ENCODE results near the gene ALPI.
"Not testable (repeated sequence)": the region's sequence is repeated elsewhere in the genome, so short reads cannot be mapped to it uniquely, and the experiment has no call there.

Gene ALPI

GRCh38 chr2:232421189-232421785, 34.7 kb upstream of the ALPI start:
- no peak for DNase-seq

DNA sequence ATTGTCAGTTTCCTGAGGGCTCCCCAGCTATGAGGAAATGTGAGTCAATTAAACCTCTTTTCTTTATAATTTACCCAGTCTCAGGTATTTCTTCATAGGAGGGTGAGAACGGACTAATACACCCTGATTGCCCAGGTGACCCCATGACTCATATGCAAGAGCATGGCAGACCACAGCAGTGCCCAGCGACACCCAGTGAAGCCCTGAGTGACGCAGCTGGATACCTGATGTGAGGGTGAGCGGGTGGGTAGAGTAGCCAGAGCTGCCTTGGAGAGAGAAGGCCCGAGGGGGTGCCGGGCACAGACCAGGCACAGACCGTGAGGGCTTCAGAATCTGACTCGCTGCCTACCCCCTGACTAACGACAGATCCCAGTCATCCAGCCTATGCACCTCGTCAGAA, 33.9 kb upstream of the ALPI start:
- no peak for DNase-seq

DNA sequence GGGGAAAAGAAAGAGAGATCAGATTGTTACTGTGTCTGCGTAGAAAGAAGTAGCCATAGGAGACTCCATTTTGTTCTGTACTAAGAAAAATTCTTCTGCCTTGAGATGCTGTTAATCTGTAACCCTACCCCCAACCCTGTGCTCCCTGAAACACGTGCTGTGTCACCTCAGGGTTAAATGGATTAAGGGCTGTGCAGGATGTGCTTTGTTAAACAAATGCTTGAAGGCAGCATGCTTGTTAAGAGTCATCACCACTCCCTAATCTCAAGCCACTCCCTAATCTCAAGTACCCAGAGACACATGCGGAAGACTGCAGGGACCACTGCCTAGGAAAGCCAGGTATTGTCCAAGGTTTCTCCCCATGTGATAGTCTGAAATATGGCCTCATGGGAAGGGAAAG, 33.0 kb upstream of the ALPI start:
- not testable (repeated sequence) for DNase-seq

- DNase-seq = not testable (repeated sequence)
Measured at GRCh38 chr2:232423407-232423806, 32.5 kb upstream of the ALPI start.

DNA sequence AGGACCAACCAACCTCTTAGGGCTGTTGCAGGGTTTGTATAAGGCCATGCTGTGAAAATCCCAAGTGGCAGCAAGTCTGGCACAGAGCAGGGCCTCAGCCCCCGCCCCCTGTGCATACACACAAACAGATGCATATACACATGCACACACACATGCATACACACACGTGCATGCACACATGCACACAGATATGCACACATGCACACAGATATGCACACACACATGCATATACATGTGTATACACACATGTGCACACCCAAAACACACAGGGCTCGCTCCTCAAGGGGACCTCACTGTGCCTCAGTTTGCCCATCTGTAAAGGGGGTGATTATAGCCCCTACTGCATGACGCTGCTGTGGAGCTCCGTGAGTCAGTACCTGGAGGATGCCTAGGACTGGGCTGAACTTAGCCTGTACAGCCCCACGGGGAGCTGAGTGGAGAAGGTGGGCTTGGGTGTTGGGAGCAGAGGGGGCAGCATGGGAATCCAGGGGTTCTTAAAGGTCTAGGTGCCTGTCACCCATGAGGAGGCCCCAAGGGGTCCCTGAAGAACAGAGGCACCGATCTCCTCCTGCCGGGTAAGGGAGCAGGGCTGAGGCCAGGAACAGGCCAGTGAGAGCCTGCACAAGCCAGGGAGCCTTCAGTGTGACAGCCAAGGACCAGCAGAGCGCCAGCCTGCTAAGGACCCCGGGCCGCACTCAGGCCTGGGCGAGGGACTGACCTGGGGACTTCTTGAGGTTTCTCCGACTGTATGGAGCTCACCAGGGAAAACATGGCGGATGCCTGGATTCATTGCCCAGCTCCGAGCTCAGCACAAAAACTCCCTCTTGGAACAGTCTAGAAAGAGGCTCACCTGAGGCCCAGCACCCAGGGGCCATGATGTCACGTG, 24.0 kb upstream of the ALPI start:
- DNase-seq = no peak

GRCh38 chr2:232432598-232433184, 23.3 kb upstream of the ALPI start:
- DNase-seq = no peak

- not testable (repeated sequence) for DNase-seq
Measured at GRCh38 chr2:232433622-232434021, 22.3 kb upstream of the ALPI start.

DNA sequence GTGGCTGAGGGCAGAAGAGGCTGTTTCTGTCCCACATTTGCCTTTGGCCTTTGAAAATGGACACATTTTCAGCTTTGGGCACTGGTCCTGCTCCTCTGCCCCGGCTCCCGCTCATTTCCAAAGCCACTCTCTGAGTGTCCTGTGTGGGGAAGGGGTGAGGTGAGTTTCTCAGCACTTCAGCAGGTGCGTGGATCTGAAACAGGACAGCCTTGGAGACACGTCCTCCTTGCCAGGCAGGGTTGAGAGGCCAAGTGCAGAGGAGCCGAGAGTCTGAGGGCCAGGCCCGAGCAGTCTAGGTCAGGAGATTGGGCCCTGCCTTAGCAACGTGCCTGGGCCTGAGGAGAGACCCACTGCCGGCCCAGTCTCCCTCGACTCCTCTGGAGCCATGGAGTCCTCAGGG, 21.9 kb upstream of the ALPI start:
- no peak for DNase-seq

GRCh38 chr2:232434563-232435374, 21.2 kb upstream of the ALPI start:
- no peak for DNase-seq

DNA sequence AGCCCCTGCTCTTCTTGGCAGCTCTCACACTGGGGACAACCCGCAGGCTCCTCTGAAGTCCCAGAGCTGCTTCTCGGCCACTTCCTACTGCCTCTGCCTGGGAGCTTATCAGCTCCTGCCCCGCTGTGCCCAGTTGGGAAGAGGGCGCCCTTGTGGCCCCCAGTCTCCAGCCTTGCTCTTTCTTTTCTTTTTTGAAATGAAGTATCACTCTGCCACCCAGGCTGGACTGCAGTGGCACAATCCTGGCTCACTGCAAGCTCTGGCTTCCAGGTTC, 20.6 kb upstream of the ALPI start:
- DNase-seq = no peak

DNA sequence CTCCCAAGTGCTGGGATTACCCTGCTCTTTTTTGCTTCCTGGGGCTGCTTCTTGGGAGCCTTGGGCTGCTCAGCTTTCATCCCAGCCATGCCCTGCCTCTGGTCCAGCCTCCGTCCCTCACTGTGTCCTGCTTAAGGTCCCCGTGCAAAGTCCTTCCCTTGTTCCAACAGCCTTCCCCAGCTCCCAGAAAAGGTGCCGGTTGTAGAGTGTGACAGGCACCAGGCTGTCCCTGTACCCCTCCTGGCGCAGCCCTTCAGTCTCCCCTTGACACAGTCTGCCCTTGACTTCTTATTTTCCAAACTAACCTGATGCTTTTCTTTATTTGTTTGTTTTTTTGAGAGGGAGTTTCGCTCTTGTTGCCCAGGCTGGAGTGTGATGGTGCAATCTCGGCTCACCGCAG, 20.1 kb upstream of the ALPI start:
- DNase-seq = no peak

DNA sequence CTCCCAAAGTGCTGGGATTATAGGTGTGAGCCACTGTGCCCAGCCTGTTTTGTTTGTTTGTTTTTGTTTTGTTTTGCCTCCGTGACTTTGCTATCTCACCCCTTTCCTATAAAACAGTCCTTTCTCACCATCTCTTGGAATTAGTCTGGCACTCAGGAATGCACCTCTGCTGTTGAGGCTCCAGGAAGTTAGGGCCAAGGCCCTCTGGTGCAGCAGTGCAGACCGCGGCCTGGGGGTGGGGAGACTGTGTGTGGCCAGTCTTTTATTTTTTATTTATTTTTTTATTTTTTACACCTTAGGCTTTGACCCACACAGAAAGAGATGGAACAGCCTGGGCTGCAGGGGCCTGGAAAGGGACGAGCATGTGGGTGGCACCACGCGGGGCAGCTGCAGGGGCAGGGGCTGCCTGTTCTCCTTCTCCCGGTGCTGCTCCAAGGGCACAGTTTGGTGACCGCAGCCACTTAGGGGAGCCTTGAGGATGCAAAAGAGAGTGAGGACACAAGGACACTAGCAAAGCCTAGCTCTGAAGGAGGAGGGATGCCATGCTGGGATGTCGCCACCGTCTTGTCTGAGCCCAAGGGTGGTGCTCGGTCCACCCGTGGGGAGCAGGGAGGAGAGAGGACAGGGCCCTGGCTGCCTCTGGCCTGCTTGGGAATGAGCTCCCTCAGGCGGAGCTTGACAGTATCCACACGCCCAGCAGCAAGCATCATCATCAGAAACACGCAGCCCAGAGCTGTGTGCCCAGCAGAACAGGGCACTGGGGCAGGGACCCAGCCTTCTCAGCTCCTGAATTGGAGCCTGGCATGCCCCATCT, 19.4 kb upstream of the ALPI start:
- no peak for DNase-seq

DNA sequence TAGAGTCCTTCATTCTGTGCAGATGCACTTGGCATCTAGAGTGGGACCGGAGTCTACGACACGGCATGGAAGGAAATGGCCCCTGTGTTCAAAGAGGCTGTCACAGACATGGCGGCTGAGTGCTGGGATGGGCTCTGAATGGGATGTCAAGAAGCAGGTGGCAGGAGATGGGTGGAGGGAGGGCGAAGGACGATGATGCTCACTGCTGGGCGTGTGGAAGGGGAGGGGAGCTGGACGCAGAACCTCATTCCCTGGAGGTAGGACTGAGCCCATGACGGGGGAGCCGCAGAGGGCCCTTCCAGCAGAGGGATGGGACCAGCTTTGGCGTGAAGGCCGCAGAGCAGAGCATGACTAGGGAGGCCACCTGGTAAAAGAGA, 18.8 kb upstream of the ALPI start:
- DNase-seq = no peak

DNA sequence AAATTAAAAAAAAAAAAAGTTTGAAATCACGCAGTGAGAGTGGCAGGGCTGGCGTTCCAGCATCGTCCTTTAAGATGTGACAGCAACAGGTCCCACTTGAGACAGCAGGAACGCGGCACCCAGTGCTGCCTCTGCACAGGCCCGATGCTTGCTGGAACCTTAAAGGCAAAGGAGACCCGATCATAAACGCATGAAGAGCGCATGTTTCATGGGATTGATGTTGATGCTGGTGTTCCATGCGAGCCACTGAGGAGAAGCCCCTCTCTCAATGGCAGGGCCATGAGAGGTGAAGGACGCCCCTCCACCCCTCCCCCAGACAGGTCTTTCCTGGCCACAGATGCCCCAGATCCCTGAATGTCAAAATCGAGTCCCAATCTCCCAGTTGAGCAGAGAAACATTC, 17.9 kb upstream of the ALPI start:
- DNase-seq = no peak

GRCh38 chr2:232438951-232439757, 16.8 kb upstream of the ALPI start:
- no peak for DNase-seq

DNA sequence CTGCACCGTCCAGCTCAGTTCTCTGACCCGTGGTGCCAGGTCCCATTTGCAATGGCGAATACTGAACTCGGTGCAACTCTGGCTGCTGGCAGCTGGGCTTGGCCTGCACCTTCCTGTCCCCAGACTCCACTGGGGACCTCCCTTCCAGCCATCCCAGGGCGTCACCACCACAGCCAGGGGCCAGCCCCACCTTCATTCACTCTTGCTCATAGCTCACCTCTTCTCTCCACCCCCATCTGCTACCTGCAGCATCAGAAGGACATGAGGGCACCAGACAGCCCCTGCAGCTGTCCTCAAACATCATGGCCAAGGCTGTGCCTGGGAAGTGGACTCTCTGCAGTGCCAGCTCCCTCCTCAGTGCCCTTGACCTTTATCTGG, 16.2 kb upstream of the ALPI start:
- DNase-seq = no peak

DNA sequence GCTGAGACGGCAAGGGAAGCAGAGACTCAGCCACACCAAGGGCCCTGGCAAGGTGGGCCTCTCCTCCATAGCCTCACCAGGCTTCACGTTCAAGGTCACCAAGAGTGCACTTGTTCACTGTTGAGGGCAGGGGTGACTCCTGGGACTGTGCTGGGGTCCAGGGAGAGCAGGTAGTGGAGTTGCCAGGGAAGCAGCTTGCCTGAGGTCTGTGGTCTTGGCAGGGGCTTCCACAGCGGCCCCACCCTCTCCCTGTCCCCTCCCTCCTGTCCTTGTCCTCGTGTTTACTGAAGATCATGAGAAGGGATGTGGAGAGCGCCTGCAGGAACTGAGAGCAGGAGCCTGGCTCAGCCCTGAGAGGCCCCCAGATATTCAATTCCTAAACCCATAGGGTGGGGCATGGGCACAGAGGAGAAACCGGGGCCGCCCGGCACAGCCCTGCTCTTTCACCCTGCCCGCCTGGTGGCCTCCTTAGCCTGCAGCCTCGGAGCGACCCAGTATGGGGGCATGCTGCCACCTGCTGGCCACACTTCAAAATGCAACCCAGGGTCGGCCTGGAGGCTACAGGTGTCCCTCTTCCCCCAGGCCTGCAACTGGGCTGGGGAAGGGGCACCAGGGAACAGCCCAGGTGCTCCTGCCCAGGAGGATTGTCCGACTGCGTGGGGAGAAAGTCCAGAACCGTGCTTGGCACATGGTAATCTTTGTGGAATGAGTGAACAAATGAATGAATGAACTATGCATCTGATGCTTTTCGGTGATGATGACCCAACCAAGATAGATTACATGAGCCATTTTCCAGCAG, 15.5 kb upstream of the ALPI start:
- not testable (repeated sequence) for DNase-seq

DNA sequence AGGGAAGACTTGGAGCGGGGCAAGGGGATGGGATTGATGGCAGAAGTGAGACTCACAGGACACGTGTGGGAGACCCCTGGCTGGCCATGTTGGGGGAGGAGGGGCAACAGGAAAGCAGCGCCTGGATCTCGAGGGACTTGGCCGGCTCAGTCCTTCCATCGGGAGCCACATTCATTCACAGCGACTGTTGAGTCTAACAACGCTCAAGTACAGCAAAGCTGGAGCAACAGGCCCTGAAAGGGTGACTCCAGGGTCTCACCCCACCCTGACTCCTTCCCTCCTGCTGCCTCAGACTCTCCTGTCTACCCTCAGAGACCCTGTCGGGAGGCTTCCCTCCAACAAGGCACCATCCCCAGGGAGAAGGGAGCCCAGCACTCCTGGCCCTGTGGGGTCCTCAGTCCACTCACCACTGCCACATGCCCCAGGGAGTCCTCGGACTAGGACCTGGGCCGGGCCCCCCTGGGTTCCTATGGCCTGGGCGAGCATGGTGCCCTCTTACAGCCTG, 14.8 kb upstream of the ALPI start:
- DNase-seq = no peak

GRCh38 chr2:232441922-232442321, 14.0 kb upstream of the ALPI start:
- not testable (repeated sequence) for DNase-seq

- DNase-seq = not testable (repeated sequence)
Measured at GRCh38 chr2:232442431-232442830, 13.5 kb upstream of the ALPI start.

- not testable (repeated sequence) for DNase-seq
Measured at GRCh38 chr2:232443047-232443446, 12.9 kb upstream of the ALPI start.

All from NCI-H446 treated with DMSO at 0.1 percent for 48 hours (cell line).